ENCODE measurements around the gene IGFL4. TPM values are rescaled to one million over a fixed set of nuclear protein-coding genes. Genes with fewer than 3 reads are reported as not detected.

Gene IGFL4
- total and polyA plus RNA-seq, 2 of the 13 experiments (the other 11 are each of a cell fraction or from before 2014, with no cell fraction given), result 1.2 to 1.4 TPM

DNA sequence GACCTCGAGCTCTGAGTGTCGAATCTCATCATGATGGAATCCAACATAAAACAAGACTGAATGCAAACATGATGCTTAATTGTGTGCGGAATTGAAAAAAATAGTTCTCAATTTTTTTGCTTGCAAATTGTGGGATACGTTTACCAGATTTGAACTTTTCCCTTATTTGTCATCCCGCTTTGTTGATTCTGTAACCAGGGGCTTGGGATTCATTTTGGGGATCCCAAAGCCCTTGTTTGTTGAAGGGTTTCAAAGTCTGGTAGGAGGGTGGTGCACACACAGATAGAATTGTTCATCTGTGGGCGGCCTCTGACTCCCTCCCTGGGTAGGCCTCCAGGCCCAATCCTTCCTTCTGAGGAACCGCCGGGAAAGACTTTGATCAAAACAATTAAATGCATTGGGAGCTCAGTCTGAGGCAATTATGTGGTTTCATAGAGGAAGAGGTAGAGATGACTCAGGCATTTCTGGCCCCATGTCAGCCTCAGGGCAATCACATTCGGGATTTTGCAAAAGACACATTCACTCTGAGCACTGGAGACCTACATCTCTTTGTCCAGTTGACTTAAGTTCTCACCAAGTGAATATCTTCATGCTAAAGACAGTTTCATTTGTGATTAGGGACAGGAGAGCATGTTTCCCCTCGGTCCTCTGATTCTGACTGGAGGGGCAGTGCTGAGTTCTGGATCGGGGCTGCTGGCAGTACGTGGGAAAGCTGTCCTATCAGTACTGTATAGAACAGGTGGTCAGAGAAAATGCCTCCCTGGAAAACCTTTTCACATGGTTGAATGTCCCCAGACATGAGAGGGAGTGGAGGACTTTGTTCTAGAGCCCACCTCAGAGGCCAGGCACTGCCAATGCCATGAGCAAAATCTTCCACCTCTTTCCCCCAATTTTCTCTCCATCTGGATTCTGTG lies 27.8 kb upstream of the IGFL4 start (continued):
- peak; percentile 36; the same call in 1 of the 2 replicates for TF ChIP-seq HNF4G (IDR thresholded peaks at IDR 0.05; ENCODE audit: borderline replicate concordance, low read depth, low read length)
- TF ChIP-seq HNF4G (CRISPR knock-in tag; IDR thresholded peaks at IDR 0.05; ENCODE audit: borderline replicate concordance, low read depth), result no peak
- no peak for TF ChIP-seq SP4 (CRISPR knock-in tag; IDR thresholded peaks at IDR 0.05)
- no peak for TF ChIP-seq NCOA5 (CRISPR knock-in tag; IDR thresholded peaks at IDR 0.05)
- no peak for TF ChIP-seq NCOA1 (CRISPR knock-in tag; IDR thresholded peaks at IDR 0.05)
- 0 out of 2 replicates have a peak, but pooled peaks have one; percentile 51 for TF ChIP-seq TCF7L2 (IDR thresholded peaks at IDR 0.05; ENCODE audit: low read depth, low read length)
- peak; percentile 51; the same call in 1 of the 2 replicates for TF ChIP-seq SOX5 (CRISPR knock-in tag; IDR thresholded peaks at IDR 0.05; ENCODE audit: borderline replicate concordance)
- no peak for TF ChIP-seq SRSF1 (optimal IDR thresholded peaks at IDR 0.05; ENCODE audit: low read depth, low read length)
- no peak for TF ChIP-seq ZNF556 (CRISPR knock-in tag; IDR thresholded peaks at IDR 0.05; ENCODE audit: borderline replicate concordance)
- no peak for TF ChIP-seq ARID2 (CRISPR knock-in tag; IDR thresholded peaks at IDR 0.05; ENCODE audit: borderline replicate concordance)
- TF ChIP-seq CREB1 (IDR thresholded peaks at IDR 0.05), result no peak
- no peak for TF ChIP-seq CREB1 (CRISPR knock-in tag; IDR thresholded peaks at IDR 0.05)
- TF ChIP-seq MZF1 (CRISPR knock-in tag; IDR thresholded peaks at IDR 0.05; ENCODE audit: borderline replicate concordance), result no peak
- TF ChIP-seq, protein P1, sequence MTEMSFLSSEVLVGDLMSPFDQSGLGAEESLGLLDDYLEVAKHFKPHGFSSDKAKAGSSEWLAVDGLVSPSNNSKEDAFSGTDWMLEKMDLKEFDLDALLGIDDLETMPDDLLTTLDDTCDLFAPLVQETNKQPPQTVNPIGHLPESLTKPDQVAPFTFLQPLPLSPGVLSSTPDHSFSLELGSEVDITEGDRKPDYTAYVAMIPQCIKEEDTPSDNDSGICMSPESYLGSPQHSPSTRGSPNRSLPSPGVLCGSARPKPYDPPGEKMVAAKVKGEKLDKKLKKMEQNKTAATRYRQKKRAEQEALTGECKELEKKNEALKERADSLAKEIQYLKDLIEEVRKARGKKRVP (CRISPR knock-in tag; IDR thresholded peaks at IDR 0.05), result no peak
- no peak for TF ChIP-seq GATAD2A (CRISPR knock-in tag; IDR thresholded peaks at IDR 0.05)
- TF ChIP-seq, protein P2, sequence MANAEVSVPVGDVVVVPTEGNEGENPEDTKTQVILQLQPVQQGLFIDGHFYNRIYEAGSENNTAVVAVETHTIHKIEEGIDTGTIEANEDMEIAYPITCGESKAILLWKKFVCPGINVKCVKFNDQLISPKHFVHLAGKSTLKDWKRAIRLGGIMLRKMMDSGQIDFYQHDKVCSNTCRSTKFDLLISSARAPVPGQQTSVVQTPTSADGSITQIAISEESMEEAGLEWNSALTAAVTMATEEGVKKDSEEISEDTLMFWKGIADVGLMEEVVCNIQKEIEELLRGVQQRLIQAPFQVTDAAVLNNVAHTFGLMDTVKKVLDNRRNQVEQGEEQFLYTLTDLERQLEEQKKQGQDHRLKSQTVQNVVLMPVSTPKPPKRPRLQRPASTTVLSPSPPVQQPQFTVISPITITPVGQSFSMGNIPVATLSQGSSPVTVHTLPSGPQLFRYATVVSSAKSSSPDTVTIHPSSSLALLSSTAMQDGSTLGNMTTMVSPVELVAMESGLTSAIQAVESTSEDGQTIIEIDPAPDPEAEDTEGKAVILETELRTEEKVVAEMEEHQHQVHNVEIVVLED (CRISPR knock-in tag; IDR thresholded peaks at IDR 0.05; ENCODE audit: borderline replicate concordance), result no peak
- TF ChIP-seq ZNF724P (CRISPR knock-in tag; IDR thresholded peaks at IDR 0.05; ENCODE audit: borderline replicate concordance), result no peak
